ENCODE results near the gene ADAMTS16.

ADAMTS16 gene

DNA sequence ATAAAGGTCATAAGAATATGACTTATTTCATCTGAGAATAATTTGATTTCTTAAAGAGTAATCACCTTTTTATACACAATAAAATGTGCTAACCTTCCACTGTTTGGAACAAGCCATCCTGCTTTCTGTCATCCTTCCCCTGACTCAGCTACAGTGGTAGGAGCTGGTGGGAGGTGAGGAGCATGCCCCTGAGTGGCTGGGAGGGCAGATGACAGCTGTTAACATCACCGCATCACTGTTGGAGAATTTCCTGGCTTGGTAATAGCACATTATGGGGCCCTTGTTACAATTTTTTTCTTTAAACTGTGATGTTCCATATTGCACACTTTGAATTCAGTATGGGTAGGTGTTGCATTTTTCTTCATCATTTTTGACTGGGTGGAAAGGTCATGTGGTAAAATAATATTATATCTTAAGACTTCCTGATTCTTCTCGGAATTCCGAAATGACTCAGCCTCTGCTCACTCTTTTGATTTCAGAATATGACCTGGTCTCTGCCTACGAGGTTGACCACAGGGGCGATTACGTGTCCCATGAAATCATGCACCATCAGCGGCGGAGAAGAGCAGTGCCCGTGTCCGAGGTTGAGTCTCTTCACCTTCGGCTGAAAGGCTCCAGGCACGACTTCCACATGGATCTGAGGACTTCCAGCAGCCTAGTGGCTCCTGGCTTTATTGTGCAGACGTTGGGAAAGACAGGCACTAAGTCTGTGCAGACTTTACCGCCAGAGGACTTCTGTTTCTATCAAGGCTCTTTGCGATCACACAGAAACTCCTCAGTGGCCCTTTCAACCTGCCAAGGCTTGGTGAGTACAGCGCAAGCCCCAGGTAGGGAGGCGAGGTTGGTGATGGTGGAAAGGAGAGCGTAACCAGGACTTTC, 5.8 kb downstream of the ADAMTS16 start:
- H3K4me2 ChIP-seq (ENCODE audit: low read length): no peak overlapping the region
- TF ChIP-seq, protein P1, sequence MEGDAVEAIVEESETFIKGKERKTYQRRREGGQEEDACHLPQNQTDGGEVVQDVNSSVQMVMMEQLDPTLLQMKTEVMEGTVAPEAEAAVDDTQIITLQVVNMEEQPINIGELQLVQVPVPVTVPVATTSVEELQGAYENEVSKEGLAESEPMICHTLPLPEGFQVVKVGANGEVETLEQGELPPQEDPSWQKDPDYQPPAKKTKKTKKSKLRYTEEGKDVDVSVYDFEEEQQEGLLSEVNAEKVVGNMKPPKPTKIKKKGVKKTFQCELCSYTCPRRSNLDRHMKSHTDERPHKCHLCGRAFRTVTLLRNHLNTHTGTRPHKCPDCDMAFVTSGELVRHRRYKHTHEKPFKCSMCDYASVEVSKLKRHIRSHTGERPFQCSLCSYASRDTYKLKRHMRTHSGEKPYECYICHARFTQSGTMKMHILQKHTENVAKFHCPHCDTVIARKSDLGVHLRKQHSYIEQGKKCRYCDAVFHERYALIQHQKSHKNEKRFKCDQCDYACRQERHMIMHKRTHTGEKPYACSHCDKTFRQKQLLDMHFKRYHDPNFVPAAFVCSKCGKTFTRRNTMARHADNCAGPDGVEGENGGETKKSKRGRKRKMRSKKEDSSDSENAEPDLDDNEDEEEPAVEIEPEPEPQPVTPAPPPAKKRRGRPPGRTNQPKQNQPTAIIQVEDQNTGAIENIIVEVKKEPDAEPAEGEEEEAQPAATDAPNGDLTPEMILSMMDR (IDR thresholded peaks at IDR 0.05; ENCODE audit: low read length): no peak
- no peak for TF ChIP-seq EZH2 (IDR thresholded peaks at IDR 0.05; ENCODE audit: borderline replicate concordance, low read length)
- no peaks in the 10 kb centered on the region for H3F3A ChIP-seq (ENCODE audit: insufficient read depth, low read length)
- H4K20me1 ChIP-seq (ENCODE audit: insufficient read depth, low read length): no peaks in the 10 kb centered on the region
- H3K27ac ChIP-seq (ENCODE audit: low read depth, low read length, poor library complexity, severe bottlenecking): no peak overlapping the region
- H3K4me3 ChIP-seq (ENCODE audit: low read depth, low read length, poor library complexity, severe bottlenecking): no peak overlapping the region
- H3K9ac ChIP-seq (ENCODE audit: low read length): no peak overlapping the region
- H3K4me1 ChIP-seq (ENCODE audit: insufficient read depth, low read length, severe bottlenecking): no peaks in the 10 kb centered on the region
- H3K79me2 ChIP-seq (ENCODE audit: insufficient read depth, low read length): no peaks in the 10 kb centered on the region
- H2AFZ ChIP-seq (ENCODE audit: low read length): no peak overlapping the region
- peaks cover 5% of the 10 kb centered on the region; the same call in 1 of the 2 replicates for H3K27me3 ChIP-seq (ENCODE audit: insufficient read depth, low read length)
- no peaks in the 10 kb centered on the region for H3K9me3 ChIP-seq (ENCODE audit: low read length)
- H3K36me3 ChIP-seq (ENCODE audit: insufficient read depth, low read length): no peaks in the 10 kb centered on the region
- H3K9me2 ChIP-seq (ENCODE audit: low read depth, low read length): no peaks in the 10 kb centered on the region

DNA sequence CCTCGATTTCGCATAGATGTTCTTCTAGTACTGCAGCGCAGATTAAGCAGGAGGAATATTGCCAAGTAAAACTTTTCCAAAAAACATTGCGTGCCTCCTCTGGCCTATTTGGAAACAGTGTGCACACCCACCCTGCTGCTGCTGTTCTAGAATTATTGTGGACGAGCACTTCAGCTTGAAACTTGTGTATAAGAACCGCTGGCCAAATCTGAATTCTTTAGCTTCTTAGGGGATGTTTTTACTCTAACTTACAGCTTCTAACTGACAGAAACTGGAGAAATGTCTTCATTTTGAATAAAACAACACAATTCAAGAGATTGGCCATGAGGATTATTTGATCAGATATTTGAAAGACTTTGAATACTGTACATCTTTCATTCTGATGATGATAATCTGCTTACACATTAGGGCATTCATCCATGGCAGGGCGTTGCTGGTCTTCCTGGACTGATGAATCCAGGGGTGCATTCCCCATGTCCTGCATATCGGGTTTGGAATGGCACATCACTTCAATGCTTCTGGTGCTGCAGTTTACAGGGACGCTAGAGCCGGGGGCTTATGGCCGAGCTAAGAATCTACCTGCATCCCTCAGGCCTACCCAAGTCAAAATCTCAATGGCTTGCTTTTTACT, 6.5 kb downstream of the ADAMTS16 start:
- Histone ChIP-seq H3K4me2 (ENCODE audit: low read length) (no peak overlapping the region), H3K4me3 (ENCODE audit: low read depth, low read length, poor library complexity, severe bottlenecking) (no peak overlapping the region), H3K79me2 (ENCODE audit: insufficient read depth, low read length) (no peaks in the 10 kb centered on the region)

DNA sequence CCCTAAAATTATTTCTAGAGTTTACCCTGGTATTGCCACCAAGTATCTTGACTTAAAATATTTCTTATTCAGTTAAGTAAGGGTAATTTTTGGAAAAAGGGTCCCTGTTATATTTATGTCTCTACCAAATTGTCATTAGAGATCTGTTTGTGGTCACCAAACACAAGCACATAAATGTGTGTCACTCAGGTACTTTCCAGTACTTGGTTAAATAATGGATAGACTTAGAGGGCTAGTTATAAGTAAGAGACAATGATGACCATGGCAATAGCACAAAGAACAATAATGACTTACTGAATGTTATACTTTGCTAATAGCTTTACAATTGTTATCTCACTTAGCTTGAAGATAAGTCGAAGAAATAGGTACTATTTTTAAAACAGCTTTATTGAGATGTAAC, 9.0 kb downstream of the ADAMTS16 start:
- Histone ChIP-seq H3K36me3 (ENCODE audit: insufficient read depth, low read length) (no peaks in the 10 kb centered on the region), H4K20me1 (ENCODE audit: insufficient read depth, low read length) (no peaks in the 10 kb centered on the region), H3K9me3 (ENCODE audit: low read length) (no peaks in the 10 kb centered on the region), H3K79me2 (ENCODE audit: insufficient read depth, low read length) (no peaks in the 10 kb centered on the region), H3K9ac (ENCODE audit: low read length) (no peak overlapping the region), H3K4me2 (ENCODE audit: low read length) (no peak overlapping the region), H3K4me1 (ENCODE audit: insufficient read depth, low read length, severe bottlenecking) (no peaks in the 10 kb centered on the region), H2AFZ (ENCODE audit: low read length) (no peak overlapping the region), H3F3A (ENCODE audit: insufficient read depth, low read length) (no peaks in the 10 kb centered on the region), H3K27ac (ENCODE audit: low read depth, low read length, poor library complexity, severe bottlenecking) (no peak overlapping the region), H3K9me2 (ENCODE audit: low read depth, low read length) (no peaks in the 10 kb centered on the region), H3K4me3 (ENCODE audit: low read depth, low read length, poor library complexity, severe bottlenecking) (no peak overlapping the region), H3K27me3 (ENCODE audit: insufficient read depth, low read length) (no peaks in the 10 kb centered on the region)
- TF ChIP-seq EZH2 (IDR thresholded peaks at IDR 0.05; ENCODE audit: borderline replicate concordance, low read length): no peak
- TF ChIP-seq, protein P1 (IDR thresholded peaks at IDR 0.05; ENCODE audit: low read length): no peak

More for the DNA sequence above, 6.5 kb downstream of the ADAMTS16 start:
- Histone ChIP-seq H3K9me3 (ENCODE audit: low read length) (no peaks in the 10 kb centered on the region), H4K20me1 (ENCODE audit: insufficient read depth, low read length) (no peaks in the 10 kb centered on the region), H3K27ac (ENCODE audit: low read depth, low read length, poor library complexity, severe bottlenecking) (no peak overlapping the region), H3K36me3 (ENCODE audit: insufficient read depth, low read length) (no peaks in the 10 kb centered on the region), H3K9ac (ENCODE audit: low read length) (no peak overlapping the region), H3K4me1 (ENCODE audit: insufficient read depth, low read length, severe bottlenecking) (no peaks in the 10 kb centered on the region), H3F3A (ENCODE audit: insufficient read depth, low read length) (no peaks in the 10 kb centered on the region), H3K9me2 (ENCODE audit: low read depth, low read length) (no peaks in the 10 kb centered on the region), H2AFZ (ENCODE audit: low read length) (no peak overlapping the region), H3K27me3 (ENCODE audit: insufficient read depth, low read length) (peaks cover 5% of the 10 kb centered on the region; the same call in 1 of the 2 replicates)
- TF ChIP-seq EZH2 (IDR thresholded peaks at IDR 0.05; ENCODE audit: borderline replicate concordance, low read length): no peak
- TF ChIP-seq, protein P1 (IDR thresholded peaks at IDR 0.05; ENCODE audit: low read length): no peak
